Measurements from ENCODE around the gene NME5. TPM values are rescaled to one million over a fixed set of nuclear protein-coding genes. Genes with fewer than 3 reads are reported as not detected.
"Not testable (repeated sequence)": the region's sequence is repeated elsewhere in the genome, so short reads cannot be mapped to it uniquely, and the experiment has no call there.

NME5 gene
- total and polyA plus RNA-seq, 9 of the 15 experiments (the other 6 are each of a cell fraction or from before 2014, with no cell fraction given), result not detected

DNA sequence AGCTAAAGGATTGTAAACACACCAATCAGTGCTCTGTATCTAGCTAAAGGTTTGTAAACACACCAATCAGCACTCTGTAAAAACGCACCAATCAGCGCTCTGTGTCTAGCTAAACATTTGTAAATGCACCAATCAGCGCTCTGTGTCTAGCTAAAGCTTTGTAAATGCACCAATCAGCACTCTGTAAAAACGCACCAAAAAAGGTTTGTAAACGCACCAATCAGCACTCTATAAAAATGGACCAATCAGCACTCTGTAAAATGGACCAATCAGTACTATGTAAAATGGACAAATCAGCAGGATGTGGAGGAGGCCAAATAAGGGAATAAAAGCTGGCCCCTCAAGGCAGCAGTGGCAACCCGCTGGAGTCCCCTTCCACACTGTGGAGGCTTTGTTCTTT, 4.3 kb upstream of the NME5 start:
- BruUV-seq (replicated peaks); H3K27ac ChIP-seq (ENCODE audit: extremely low read depth, low read depth, low read length); in situ Hi-C loops (cut with MboI); H3K9ac ChIP-seq (ENCODE audit: insufficient read depth in 1 of 2, low read depth in 2 of 2, low read length in 2 of 2); CTCF ChIA-PET (ENCODE audit: low intra/inter-chr PET ratio); H3K4me2 ChIP-seq (ENCODE audit: insufficient read depth, low read length); FAIRE-seq; H3K36me3 ChIP-seq (ENCODE audit: control insufficient read depth, insufficient read depth, low read length); H4K20me1 ChIP-seq (replicated peaks; ENCODE audit: control insufficient read depth, insufficient read depth, low read length); H3K79me2 ChIP-seq (ENCODE audit: control insufficient read depth, insufficient read depth, low read length); DNase-seq (ENCODE audit: extremely low read depth in 1 of 4, low spot score in 3 of 4); H3K9me3 ChIP-seq (replicated peaks; ENCODE audit: control insufficient read depth, insufficient read depth, low read depth, low read length); intact Hi-C loops (cut with micrococcal nuclease); H3K9me1 ChIP-seq (ENCODE audit: control insufficient read depth, insufficient read depth, low read length); H3K4me1 ChIP-seq (replicated peaks in 1 of 2; ENCODE audit: control insufficient read depth in 2 of 2, insufficient read depth in 2 of 2, low read length in 2 of 2); H3K4me3 ChIP-seq: not testable (repeated sequence)
- WGBS (ENCODE audit: insufficient coverage, low coverage, missing lambda C conversion rate), result 11% methylated on average over 6 of the region's 6 CpGs
- TF ChIP-seq NFYB (IDR thresholded peaks at IDR 0.05; ENCODE audit: extremely low read depth, insufficient read length), result peak; percentile 66
- peak; percentile 59 for TF ChIP-seq ASH1L (IDR thresholded peaks at IDR 0.05; ENCODE audit: borderline replicate concordance, low read depth, partially characterized antibody)
- TF ChIP-seq SRF (CRISPR knock-in tag; IDR thresholded peaks at IDR 0.05), result peak in 1 of 2 experiments; percentile 75; a peak in 1 of 4 replicates
- TF ChIP-seq RBM25 (IDR thresholded peaks at IDR 0.05; ENCODE audit: low read depth, low read length, severe bottlenecking), result peak; percentile 49
- peak; percentile 51 for TF ChIP-seq ZNF316 (IDR thresholded peaks at IDR 0.05)
- POLR2A ChIA-PET, result interaction anchor here (0.6 to 1.6 kb wide), 4 partner anchors 10 to 397 kb away, joined by 3 to 4 read pairs (median 3); no protein-coding TSS in a partner anchor
- Histone ChIP-seq H2AFZ (ENCODE audit: low read depth, low read length) (peak overlapping the region; percentile 66; the same call in 1 of the 2 replicates), H3K27me3 (ENCODE audit: control insufficient read depth in 2 of 2, insufficient read depth in 2 of 2, low read length in 2 of 2) (peaks cover 19% of the 10 kb centered on the region in 2 experiments; a peak in 4 of 5 replicates)
- peak; percentile 62; the same call in 2 of the 3 replicates for ATAC-seq

DNA sequence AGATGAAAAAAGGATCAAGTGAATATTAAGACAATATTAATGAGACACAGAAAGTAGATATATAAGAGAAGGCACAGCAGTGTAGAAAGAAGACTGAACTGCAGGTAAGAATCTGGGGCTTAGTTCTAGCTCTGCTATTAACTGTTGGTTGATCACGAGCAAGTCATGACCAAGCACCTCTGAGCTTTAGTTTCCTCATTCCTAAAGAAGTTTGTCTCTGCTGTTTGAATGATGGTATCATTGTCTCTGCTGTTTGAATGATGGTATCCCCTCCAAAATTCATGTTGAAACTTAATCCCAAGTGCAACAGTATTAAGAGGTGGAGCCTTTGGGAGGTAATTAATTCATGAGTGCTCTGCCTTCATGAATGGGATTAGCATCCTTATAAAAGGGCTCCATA, 2.5 kb upstream of the NME5 start:
- peaks cover 19 to 23% of the 10 kb centered on the region in 2 experiments; a peak in 4 of 5 replicates for H3K27me3 ChIP-seq (ENCODE audit: control insufficient read depth in 2 of 2, insufficient read depth in 2 of 2, low read length in 2 of 2)
- ATAC-seq, result no peak
- H3K4me1 ChIP-seq (replicated peaks in 1 of 2; ENCODE audit: control insufficient read depth in 2 of 2, insufficient read depth in 2 of 2, low read length in 2 of 2), result no peaks in the 10 kb centered on the region
- H3K9me1 ChIP-seq (ENCODE audit: control insufficient read depth, insufficient read depth, low read length), result no peaks in the 10 kb centered on the region
- no peak overlapping the region for H3K9ac ChIP-seq (ENCODE audit: insufficient read depth in 1 of 2, low read depth in 2 of 2, low read length in 2 of 2)
- no peak overlapping the region for H3K4me3 ChIP-seq
- H3K79me2 ChIP-seq (ENCODE audit: control insufficient read depth, insufficient read depth, low read length), result no peaks in the 10 kb centered on the region
- ChIA-PET POLR2A (interaction anchor here (0.6 to 0.9 kb wide), 2 partner anchors 64 to 106 kb away, joined by 3 read pairs; no protein-coding TSS in a partner anchor), CTCF (ENCODE audit: low intra/inter-chr PET ratio) (no interaction called here)
- H3K4me2 ChIP-seq (ENCODE audit: insufficient read depth, low read length), result no peak overlapping the region
- FAIRE-seq, result no peak
- H3K36me3 ChIP-seq (ENCODE audit: control insufficient read depth, insufficient read depth, low read length), result no peaks in the 10 kb centered on the region
- in situ Hi-C loops (cut with MboI) (no loop called here), intact Hi-C loops (cut with micrococcal nuclease) (no loop called here)
- BruUV-seq (replicated peaks), result no TSS peak
- no peak for DNase-seq (ENCODE audit: extremely low read depth in 1 of 4, low spot score in 3 of 4)
- no peak overlapping the region for H2AFZ ChIP-seq (ENCODE audit: low read depth, low read length)
- WGBS (ENCODE audit: insufficient coverage, low coverage, missing lambda C conversion rate), result 5% methylated on average over 1 of the region's 1 CpG
- TF ChIP-seq MCM3 (IDR thresholded peaks at IDR 0.05), result no peak
- TF ChIP-seq HMG20B (CRISPR knock-in tag; IDR thresholded peaks at IDR 0.05), result no peak
- TF ChIP-seq, protein P1, sequence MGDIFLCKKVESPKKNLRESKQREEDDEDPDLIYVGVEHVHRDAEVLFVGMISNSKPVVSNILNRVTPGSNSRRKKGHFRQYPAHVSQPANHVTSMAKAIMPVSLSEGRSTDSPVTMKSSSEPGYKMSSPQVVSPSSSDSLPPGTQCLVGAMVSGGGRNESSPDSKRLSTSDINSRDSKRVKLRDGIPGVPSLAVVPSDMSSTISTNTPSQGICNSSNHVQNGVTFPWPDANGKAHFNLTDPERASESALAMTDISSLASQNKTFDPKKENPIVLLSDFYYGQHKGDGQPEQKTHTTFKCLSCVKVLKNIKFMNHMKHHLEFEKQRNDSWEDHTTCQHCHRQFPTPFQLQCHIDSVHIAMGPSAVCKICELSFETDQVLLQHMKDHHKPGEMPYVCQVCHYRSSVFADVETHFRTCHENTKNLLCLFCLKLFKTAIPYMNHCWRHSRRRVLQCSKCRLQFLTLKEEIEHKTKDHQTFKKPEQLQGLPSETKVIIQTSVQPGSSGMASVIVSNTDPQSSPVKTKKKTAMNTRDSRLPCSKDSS (IDR thresholded peaks at IDR 0.05; ENCODE audit: low read depth, partially characterized antibody), result no peak
- H4K20me1 ChIP-seq (replicated peaks; ENCODE audit: control insufficient read depth, insufficient read depth, low read length), result no peaks in the 10 kb centered on the region
- H3K9me3 ChIP-seq (replicated peaks; ENCODE audit: control insufficient read depth, insufficient read depth, low read depth, low read length), result no peaks in the 10 kb centered on the region
- no peak overlapping the region for H3K27ac ChIP-seq (ENCODE audit: extremely low read depth, low read depth, low read length)
